ENCODE results near the gene HDAC4. TPM values are rescaled to one million over a fixed set of nuclear protein-coding genes. Genes with fewer than 3 reads are reported as not detected.

The HDAC4 gene
- total RNA-seq, 8 experiments from 2014 or later, result 12.2 to 55.7 (median 18.1) TPM

DNA sequence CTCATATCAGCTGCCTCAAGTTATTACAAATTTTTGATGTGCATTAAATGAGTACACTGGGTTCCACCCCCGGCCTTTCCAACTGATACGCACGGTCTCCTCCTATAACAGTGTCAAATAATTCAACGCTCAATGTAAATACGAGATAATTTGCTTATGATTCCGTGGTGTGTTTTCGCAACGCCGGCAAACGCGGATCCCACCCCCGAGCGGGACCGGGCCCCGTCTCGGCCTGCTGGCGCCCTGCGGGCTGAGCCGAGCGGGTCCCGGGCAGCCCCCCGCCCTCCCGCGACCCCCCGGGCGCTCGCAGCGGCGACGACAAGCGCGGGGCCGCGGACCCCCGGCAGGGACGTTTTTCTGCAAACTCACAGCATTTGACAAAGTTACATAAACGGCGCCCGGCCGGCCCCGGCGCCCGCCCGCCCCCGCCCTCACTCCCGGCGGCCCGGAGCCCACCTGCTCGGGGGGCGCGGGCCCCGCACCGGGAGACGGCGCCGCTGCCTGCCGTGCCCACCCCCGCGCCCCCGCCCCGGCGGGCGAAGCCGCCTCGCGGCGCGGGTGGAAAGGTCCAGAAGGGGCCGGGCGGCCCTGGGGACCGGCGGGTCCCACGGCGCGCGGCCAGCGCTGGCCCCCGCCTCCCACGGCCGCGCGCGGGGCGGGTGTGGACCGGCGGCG, 762 bp downstream of the HDAC4 start:
- no peak for ATAC-seq (replicated peaks in 6 of 8)
- in situ Hi-C loops (cut with MboI; ENCODE audit: low pct_unique_long_range_greater_than_20kb in 2 of 9, low sequenced_read_pairs in 9 of 9, unreplicated experiment in 9 of 9), result no loop called here
- 0% methylated on average over 1 to 9 of the region's 87 CpGs; no CpG with 5 or more reads in 5 of the 10 experiments for WGBS, 10 experiments
- Histone ChIP-seq H3K27ac (peak overlapping the region; percentile 90 to 91), H3K4me1 (replicated peaks in 1 of 2) (peaks cover 21 to 24% of the 10 kb centered on the region in 2 donors), H3K4me3 (peak overlapping the region; percentile 44 to 82 (median 62))

DNA sequence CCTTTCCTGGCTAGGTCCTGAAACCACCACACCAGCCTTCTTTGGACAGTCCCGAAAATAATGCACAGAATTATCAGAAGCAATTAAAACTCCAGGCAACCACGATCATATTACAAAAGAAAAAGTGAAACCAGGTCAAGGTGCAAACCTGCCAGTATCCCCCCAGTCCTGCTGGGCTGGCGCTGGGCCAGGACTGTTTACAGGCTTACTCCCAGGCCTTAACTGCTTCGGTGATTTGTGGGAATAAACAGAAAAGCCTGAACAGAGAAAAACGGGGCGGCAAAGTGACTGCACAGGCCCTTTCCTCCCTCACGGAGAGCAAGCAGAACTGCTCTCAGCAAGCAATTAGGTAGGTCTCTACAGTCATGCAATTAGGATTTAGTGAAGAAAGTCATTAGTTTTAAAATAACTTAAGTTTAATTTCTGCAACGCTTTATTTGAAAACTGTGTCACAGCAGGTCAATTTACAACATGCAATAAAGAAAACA, 1.3 kb downstream of the HDAC4 start:
- WGBS, 10 experiments, result 0 to 17% (median 0%) methylated on average over 1 to 7 of the region's 8 CpGs

DNA sequence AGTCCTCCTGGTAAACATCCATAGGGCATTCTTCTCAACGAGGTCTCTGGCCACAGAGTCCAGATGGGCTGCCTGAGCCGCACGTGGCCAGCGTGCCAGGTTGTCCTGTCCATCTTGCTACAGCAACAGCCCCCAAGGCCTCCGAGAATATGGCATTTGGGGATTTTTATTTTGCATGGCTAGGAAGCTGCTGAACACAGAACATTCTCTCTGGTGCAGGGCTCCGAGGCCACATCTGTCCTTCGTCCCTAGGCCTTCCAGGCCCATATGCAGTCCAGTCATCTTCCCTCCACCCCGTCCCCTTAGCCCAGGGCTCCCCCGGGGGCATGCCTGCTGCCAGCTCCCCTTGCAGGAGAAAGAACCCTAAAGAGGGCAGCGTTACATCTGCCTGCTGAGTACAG, 2.3 kb downstream of the HDAC4 start:
- Histone ChIP-seq H3K4me1 (replicated peaks in 1 of 2) (peaks cover 26 to 36% of the 10 kb centered on the region in 2 donors), H3K4me3 (peak overlapping the region; percentile 44 to 82 (median 62)), H3K27ac (peak overlapping the region; percentile 11 to 74)
- no peak for ATAC-seq (replicated peaks in 6 of 8)
- WGBS, 10 experiments, result 0 to 40% (median 22%) methylated on average over 1 to 7 of the region's 10 CpGs; no CpG with 5 or more reads in 3 of the 10 experiments
- in situ Hi-C loops (cut with MboI; ENCODE audit: low pct_unique_long_range_greater_than_20kb in 2 of 9, low sequenced_read_pairs in 9 of 9, unreplicated experiment in 9 of 9), result no loop called here

More for the DNA sequence above, 1.3 kb downstream of the HDAC4 start:
- in situ Hi-C loops (cut with MboI; ENCODE audit: low pct_unique_long_range_greater_than_20kb in 2 of 9, low sequenced_read_pairs in 9 of 9, unreplicated experiment in 9 of 9), result no loop called here
- no peak for ATAC-seq (replicated peaks in 6 of 8)
- H3K27ac ChIP-seq, result peak overlapping the region in 1 of 2 donors; percentile 10
- H3K4me3 ChIP-seq, result peak overlapping the region; percentile 44 to 82 (median 62)
- H3K4me1 ChIP-seq (replicated peaks in 1 of 2), result peaks cover 21 to 26% of the 10 kb centered on the region in 2 donors

GRCh38 chr2:239397931-239398471, 2.8 kb downstream of the HDAC4 start:
- Histone ChIP-seq H3K4me1 (replicated peaks in 1 of 2) (peaks cover 31 to 40% of the 10 kb centered on the region in 2 donors), H3K4me3 (peak overlapping the region in 4 of 5 donors; percentile 44 to 82 (median 60)), H3K27ac (peak overlapping the region in 1 of 2 donors; percentile 74)
- 0 to 92% (median 7%) methylated on average over 2 to 12 of the region's 16 CpGs; no CpG with 5 or more reads in 2 of the 10 experiments for WGBS, 10 experiments
- in situ Hi-C loops (cut with MboI; ENCODE audit: low pct_unique_long_range_greater_than_20kb in 2 of 9, low sequenced_read_pairs in 9 of 9, unreplicated experiment in 9 of 9), result no loop called here
- ATAC-seq (replicated peaks in 6 of 8), result no peak

- Histone ChIP-seq H3K4me3 (no peak overlapping the region), H3K27ac (no peak overlapping the region), H3K4me1 (replicated peaks in 1 of 2) (peaks cover 27 to 38% of the 10 kb centered on the region in 2 donors)
- in situ Hi-C loops (cut with MboI; ENCODE audit: low pct_unique_long_range_greater_than_20kb in 2 of 9, low sequenced_read_pairs in 9 of 9, unreplicated experiment in 9 of 9), result no loop called here
- WGBS, 10 experiments, result 83 to 100% (median 93%) methylated on average over 1 to 13 of the region's 19 CpGs
- ATAC-seq (replicated peaks in 6 of 8), result no peak
Measured at GRCh38 chr2:239396881-239397681, 3.7 kb downstream of the HDAC4 start.

DNA sequence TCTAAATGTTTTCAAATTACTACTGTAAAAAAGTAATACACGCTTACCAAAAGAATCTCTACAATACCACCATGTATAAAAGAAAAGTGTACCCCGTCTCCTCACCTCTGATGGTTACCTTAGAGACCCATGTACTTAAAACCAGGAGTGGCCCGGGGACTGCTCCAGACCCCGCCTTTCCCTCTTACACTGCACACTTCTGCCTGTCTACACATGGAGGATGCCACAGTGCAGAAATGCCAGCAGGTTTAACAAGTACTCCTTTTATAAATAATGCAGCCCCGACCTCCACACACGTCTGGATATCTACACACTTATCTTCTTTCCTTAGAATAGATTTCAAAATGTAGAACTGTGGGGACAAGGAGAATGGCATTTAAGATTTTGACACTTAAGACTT, 5.3 kb downstream of the HDAC4 start:
- in situ Hi-C loops (cut with MboI; ENCODE audit: low pct_unique_long_range_greater_than_20kb in 2 of 9, low sequenced_read_pairs in 9 of 9, unreplicated experiment in 9 of 9), result no loop called here
- no peak for ATAC-seq (replicated peaks in 6 of 8)
- H3K4me3 ChIP-seq, result no peak overlapping the region
- WGBS, 10 experiments, result 75 to 100% (median 89%) methylated on average over 2 to 5 of the region's 6 CpGs; no CpG with 5 or more reads in 4 of the 10 experiments
- H3K4me1 ChIP-seq (replicated peaks in 1 of 2), result peaks cover 37 to 48% of the 10 kb centered on the region in 2 donors
- H3K27ac ChIP-seq, result no peak overlapping the region

DNA sequence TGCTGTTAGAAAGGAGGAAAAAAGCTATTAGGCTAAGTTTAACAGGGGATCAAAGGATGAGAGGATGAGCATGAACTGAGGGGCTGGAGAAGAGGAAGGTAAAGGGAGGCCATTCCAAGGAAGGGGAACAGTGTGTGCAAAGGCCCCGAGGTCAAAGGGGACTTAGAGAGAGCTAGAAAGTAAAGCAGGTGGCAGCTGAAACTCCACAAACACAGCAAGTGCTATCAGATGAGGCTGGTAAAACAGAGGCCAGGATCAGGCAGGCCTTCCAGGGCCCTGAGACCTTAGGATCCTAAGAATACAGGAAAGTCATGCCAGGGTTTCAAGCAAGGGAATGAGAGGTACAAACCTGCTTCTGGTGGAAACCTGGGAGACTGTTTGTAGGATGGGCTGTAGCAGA, 5.8 kb downstream of the HDAC4 start:
- Histone ChIP-seq H3K27ac (no peak overlapping the region), H3K4me3 (no peak overlapping the region), H3K4me1 (replicated peaks in 1 of 2) (peaks cover 37 to 48% of the 10 kb centered on the region in 2 donors)
- in situ Hi-C loops (cut with MboI; ENCODE audit: low pct_unique_long_range_greater_than_20kb in 2 of 9, low sequenced_read_pairs in 9 of 9, unreplicated experiment in 9 of 9), result no loop called here
- 88 to 100% methylated on average over 1 of the region's 1 CpG; no CpG with 5 or more reads in 8 of the 10 experiments for WGBS, 10 experiments
- ATAC-seq (replicated peaks in 6 of 8), result no peak

GRCh38 chr2:239394346-239394945, 6.4 kb downstream of the HDAC4 start:
- H3K27ac ChIP-seq, result no peak overlapping the region
- in situ Hi-C loops (cut with MboI; ENCODE audit: low pct_unique_long_range_greater_than_20kb in 2 of 9, low sequenced_read_pairs in 9 of 9, unreplicated experiment in 9 of 9), result no loop called here
- H3K4me1 ChIP-seq (replicated peaks in 1 of 2), result peaks cover 37 to 48% of the 10 kb centered on the region in 2 donors
- H3K4me3 ChIP-seq, result no peak overlapping the region
- 86 to 100% (median 98%) methylated on average over 1 to 8 of the region's 11 CpGs; no CpG with 5 or more reads in 1 of the 10 experiments for WGBS, 10 experiments
- ATAC-seq (replicated peaks in 6 of 8), result no peak

DNA sequence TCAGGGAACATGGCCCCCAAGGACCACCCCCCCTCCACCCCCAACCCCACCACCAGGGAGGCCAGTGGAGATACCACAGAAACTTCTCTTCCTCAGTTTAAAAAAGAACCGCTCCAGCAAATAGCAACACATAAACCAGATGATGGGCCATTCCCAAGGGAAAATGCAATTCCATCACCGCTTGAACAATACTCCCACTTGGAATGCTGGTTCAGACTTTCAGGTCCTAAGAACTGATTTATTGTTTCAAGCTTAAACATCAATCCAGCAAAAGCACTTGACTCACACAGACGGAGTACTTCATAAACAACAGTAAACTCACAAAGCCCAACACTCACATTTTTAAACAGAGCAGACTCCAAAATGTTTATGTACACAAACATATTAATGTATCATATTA, 6.9 kb downstream of the HDAC4 start:
- 0 to 80% (median 62%) methylated on average over 1 to 3 of the region's 3 CpGs; no CpG with 5 or more reads in 4 of the 10 experiments for WGBS, 10 experiments
- H3K4me1 ChIP-seq (replicated peaks in 1 of 2), result peaks cover 37 to 43% of the 10 kb centered on the region in 2 donors
- no peak overlapping the region for H3K27ac ChIP-seq
- in situ Hi-C loops (cut with MboI; ENCODE audit: low pct_unique_long_range_greater_than_20kb in 2 of 9, low sequenced_read_pairs in 9 of 9, unreplicated experiment in 9 of 9), result no loop called here
- ATAC-seq (replicated peaks in 6 of 8), result no peak
- no peak overlapping the region for H3K4me3 ChIP-seq

DNA sequence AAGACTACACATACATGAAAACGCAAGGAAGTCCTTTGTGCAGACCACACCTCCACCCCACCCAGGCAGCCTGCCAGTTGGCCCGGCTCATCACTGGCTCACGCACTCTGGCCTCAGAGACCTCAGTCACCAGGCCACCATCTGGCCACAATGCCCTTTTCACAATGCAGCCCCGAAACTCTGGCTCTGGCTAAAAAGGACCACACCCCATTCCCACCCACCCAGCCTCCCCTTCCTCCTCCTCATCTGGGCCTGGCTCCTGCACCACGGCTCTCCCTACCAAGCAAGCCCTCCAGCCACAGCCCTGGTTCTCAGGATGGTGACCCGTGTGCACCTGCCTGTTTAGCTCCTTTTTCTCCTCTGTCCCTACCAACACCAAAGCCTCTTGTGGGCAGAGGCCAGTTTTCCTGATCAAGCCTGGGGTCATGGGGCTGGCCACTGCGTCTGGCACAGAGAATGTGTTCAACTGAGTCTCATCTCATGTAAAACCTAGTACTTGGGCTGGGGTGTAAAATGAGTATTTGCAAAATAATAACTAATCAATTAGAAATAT, 7.4 kb downstream of the HDAC4 start:
- ATAC-seq (replicated peaks in 6 of 8), result peak in 3 of 8 experiments; percentile 81 to 96 (median 88)
- Histone ChIP-seq H3K4me3 (no peak overlapping the region), H3K27ac (no peak overlapping the region), H3K4me1 (replicated peaks in 1 of 2) (peaks cover 32 to 39% of the 10 kb centered on the region in 2 donors)
- in situ Hi-C loops (cut with MboI; ENCODE audit: low pct_unique_long_range_greater_than_20kb in 2 of 9, low sequenced_read_pairs in 9 of 9, unreplicated experiment in 9 of 9), result no loop called here
- 80% methylated on average over 1 of the region's 7 CpGs; no CpG with 5 or more reads in 9 of the 10 experiments for WGBS, 10 experiments

DNA sequence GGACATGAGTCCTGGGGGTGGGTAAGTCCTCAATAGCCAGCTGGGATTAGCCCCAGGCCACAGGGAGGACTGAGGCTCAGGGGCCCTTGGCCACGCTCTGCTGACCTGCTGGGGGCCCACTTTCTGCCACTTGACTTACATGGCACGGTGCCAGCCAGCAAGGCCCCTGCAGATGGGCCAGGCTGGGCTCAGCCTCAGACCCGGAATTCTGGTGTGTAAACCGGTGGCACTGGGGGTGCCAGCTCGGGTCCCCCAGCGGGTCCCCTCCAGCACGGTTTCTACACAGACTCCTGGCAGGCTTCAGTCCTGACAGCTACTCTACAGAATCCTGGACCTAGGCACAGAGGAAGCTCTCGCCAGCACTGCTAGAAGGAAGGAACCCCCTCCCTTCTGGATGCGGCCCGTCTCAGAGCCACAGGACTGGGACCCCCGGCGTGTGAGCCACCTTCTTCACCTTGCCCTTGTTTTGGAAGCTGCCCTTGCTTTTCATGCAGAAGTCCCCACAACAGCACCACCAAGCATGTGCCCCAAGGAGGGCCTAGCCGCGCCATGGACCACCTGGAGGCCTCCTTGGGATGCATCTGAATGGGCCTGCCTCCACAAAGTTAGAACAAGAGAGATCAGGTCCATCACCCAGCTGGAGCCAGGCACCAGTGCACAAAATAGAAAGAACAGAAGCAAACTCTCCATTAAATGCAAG, 8.0 kb downstream of the HDAC4 start:
- ATAC-seq (replicated peaks in 6 of 8), result no peak
- 90 to 100% (median 93%) methylated on average over 1 to 8 of the region's 14 CpGs; no CpG with 5 or more reads in 5 of the 10 experiments for WGBS, 10 experiments
- in situ Hi-C loops (cut with MboI; ENCODE audit: low pct_unique_long_range_greater_than_20kb in 2 of 9, low sequenced_read_pairs in 9 of 9, unreplicated experiment in 9 of 9), result no loop called here
- H3K4me1 ChIP-seq (replicated peaks in 1 of 2), result peaks cover 25 to 32% of the 10 kb centered on the region in 2 donors
- no peak overlapping the region for H3K4me3 ChIP-seq
- H3K27ac ChIP-seq, result no peak overlapping the region

DNA sequence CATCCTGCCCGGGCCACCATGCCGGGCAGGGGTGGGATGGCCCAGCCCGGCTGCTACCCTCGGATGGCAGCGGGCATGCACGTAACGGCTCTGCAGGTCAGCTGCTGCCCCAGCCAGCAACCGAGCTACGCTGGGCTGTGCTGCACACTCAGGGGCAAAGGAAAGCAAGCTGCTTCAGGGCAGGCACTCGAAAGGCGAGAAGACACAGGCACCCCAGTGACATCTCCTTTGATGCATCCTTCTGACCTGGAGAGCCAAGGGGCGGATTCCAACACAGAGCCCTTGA, 8.8 kb downstream of the HDAC4 start:
- Histone ChIP-seq H3K4me1 (replicated peaks in 1 of 2) (peaks cover 20 to 27% of the 10 kb centered on the region in 2 donors), H3K27ac (no peak overlapping the region), H3K4me3 (no peak overlapping the region)
- no peak for ATAC-seq (replicated peaks in 6 of 8)
- in situ Hi-C loops (cut with MboI; ENCODE audit: low pct_unique_long_range_greater_than_20kb in 2 of 9, low sequenced_read_pairs in 9 of 9, unreplicated experiment in 9 of 9), result no loop called here
- WGBS, 10 experiments, result 84 to 100% (median 98%) methylated on average over 1 to 5 of the region's 12 CpGs; no CpG with 5 or more reads in 4 of the 10 experiments

Data from motor neuron (in vitro differentiated cells).